ENCODE results near the gene NPAS3. TPM values are rescaled to one million over a fixed set of nuclear protein-coding genes. Genes with fewer than 3 reads are reported as not detected.

NPAS3 gene
- total and polyA plus RNA-seq, 7 donors: 0.04 to 1.5 (median 0.39) TPM

DNA sequence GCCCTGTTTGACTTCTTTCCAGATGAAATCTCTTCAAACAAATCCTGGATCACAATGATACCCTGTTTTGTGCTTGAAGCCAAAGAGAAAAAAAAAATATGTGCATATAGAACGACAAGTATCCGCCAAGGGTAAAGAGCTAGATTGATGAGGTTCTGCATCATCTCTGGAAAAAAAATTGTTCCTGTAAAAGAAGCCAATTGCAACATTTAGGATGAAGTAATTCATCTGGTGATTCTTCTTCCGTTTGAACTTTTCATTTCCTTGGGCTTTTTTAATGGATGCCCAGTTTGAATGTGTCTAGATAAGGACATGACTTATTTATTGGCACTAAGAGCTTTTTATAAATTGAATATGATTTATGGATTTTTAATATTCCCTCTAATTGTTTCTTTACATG lies 38.1 kb upstream of the NPAS3 start:
- TF ChIP-seq, protein P1, sequence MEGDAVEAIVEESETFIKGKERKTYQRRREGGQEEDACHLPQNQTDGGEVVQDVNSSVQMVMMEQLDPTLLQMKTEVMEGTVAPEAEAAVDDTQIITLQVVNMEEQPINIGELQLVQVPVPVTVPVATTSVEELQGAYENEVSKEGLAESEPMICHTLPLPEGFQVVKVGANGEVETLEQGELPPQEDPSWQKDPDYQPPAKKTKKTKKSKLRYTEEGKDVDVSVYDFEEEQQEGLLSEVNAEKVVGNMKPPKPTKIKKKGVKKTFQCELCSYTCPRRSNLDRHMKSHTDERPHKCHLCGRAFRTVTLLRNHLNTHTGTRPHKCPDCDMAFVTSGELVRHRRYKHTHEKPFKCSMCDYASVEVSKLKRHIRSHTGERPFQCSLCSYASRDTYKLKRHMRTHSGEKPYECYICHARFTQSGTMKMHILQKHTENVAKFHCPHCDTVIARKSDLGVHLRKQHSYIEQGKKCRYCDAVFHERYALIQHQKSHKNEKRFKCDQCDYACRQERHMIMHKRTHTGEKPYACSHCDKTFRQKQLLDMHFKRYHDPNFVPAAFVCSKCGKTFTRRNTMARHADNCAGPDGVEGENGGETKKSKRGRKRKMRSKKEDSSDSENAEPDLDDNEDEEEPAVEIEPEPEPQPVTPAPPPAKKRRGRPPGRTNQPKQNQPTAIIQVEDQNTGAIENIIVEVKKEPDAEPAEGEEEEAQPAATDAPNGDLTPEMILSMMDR (IDR thresholded peaks at IDR 0.05): no peak
- Histone ChIP-seq H3K4me1 (no peaks in the 10 kb centered on the region), H3K27ac (no peak overlapping the region), H3K27me3 (ENCODE audit: insufficient read depth in 3 of 3, low read length in 2 of 3) (no peaks in the 10 kb centered on the region), H3K36me3 (ENCODE audit: insufficient read depth in 1 of 2, low read depth in 1 of 2) (no peaks in the 10 kb centered on the region), H3K9me3 (no peaks in the 10 kb centered on the region), H3K4me3 (no peak overlapping the region)
- DNase-seq (no peak), ATAC-seq (no peak)
- WGBS, 3 donors: 69 to 76% (median 70%) methylated on average over 3 of the region's 3 CpGs
- intact Hi-C loops (cut with DNase I): no loop called here

DNA sequence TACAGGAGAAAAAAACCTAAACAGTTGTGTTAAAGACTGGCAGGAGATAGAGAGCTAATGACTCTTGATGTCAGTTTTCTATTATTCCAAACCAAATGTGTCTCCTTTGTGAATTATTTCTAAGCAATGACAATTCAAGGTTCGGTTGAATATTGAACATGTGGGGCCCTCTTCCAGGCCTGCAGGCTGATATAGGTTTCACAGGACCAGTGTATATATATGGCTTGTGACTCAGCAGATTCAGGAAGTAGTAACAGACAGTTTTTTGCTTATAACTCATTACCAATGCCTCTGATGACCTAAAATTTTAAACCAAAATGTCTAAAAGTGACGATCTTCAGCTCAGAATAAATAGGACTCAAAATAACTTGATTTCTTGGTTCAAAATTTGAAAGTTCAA lies 33.7 kb upstream of the NPAS3 start:
- ATAC-seq (no peak), DNase-seq (no peak)
- Histone ChIP-seq H3K36me3 (ENCODE audit: insufficient read depth in 1 of 2, low read depth in 1 of 2) (no peaks in the 10 kb centered on the region), H3K27ac (no peak overlapping the region), H3K4me1 (no peaks in the 10 kb centered on the region), H3K27me3 (ENCODE audit: insufficient read depth in 3 of 3, low read length in 2 of 3) (no peaks in the 10 kb centered on the region), H3K9me3 (no peaks in the 10 kb centered on the region), H3K4me3 (no peak overlapping the region)
- TF ChIP-seq, protein P1 (IDR thresholded peaks at IDR 0.05): no peak
- 90 to 95% (median 92%) methylated on average over 2 of the region's 2 CpGs for WGBS, 3 donors
- intact Hi-C loops (cut with DNase I): no loop called here

DNA sequence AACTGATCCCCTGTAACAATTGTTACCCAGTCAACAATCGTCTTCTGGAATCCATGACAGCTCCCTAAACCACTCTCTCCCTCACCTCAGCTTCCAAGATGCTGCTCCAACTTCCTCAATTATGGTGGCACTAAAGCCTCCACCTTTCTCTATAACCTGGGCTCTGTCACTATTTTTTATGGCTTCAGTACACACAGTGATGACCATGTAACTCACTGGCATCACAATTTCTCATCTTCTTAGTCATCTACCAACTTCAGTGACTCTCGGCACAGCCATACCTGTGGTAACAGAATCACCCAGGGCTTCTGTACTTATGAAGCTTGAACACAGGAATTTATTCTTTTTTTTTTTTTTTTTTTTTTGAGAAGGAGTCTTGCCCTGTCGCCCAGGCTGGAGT lies 32.0 kb upstream of the NPAS3 start:
- no peaks in the 10 kb centered on the region for H3K27me3 ChIP-seq (ENCODE audit: insufficient read depth in 3 of 3, low read length in 2 of 3)
- no peaks in the 10 kb centered on the region for H3K9me3 ChIP-seq
- DNase-seq (no peak), ATAC-seq (no peak)
- TF ChIP-seq, protein P1 (IDR thresholded peaks at IDR 0.05): no peak
- H3K36me3 ChIP-seq (ENCODE audit: insufficient read depth in 1 of 2, low read depth in 1 of 2): no peaks in the 10 kb centered on the region
- intact Hi-C loops (cut with DNase I): no loop called here
- no peak overlapping the region for H3K4me3 ChIP-seq
- no peaks in the 10 kb centered on the region for H3K4me1 ChIP-seq
- H3K27ac ChIP-seq: no peak overlapping the region
- WGBS, 3 donors: 92 to 94% (median 92%) methylated on average over 3 of the region's 3 CpGs

DNA sequence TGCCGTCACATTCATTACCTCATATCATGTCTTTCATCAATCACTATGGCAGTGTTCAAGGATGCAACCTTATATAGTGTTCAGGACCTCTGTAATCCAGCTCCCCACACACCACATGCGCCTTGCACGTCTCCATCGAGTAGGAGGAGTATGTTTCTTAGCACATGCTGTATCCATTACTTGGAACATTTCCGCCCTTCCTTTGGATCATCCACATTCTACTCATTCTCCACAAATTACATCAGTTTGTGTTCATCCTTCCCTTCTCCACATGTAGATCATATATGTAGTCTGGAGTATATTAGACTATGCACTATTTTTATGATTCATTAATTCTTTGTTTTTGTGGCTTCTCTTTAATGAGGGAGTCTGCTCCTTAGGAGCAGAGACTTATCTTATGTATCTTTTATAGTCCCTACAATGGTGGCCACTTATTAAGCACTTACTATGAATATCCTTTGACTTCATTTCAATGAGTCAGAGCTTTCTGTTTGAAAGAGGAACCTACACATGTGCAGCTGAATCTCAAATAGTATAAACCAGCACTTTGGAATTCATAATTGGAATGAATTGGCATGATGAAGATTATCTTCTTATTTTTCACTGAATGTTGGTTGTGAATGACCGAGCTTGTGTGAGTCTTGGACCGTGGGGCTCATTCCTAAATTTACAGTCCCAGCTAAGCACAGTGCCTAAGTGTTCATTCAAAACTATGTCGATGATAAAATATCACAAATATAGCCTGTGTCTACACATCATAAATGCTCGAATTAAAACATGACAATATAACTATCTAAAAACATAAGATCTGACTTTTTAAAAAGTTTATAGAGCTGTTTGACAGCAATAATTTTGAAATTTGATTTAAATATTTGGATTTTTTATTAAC lies 30.2 kb upstream of the NPAS3 start:
- H3K27me3 ChIP-seq (ENCODE audit: insufficient read depth in 3 of 3, low read length in 2 of 3): no peaks in the 10 kb centered on the region
- no peaks in the 10 kb centered on the region for H3K9me3 ChIP-seq
- H3K4me3 ChIP-seq: no peak overlapping the region
- H3K4me1 ChIP-seq: no peaks in the 10 kb centered on the region
- intact Hi-C loops (cut with DNase I): no loop called here
- no peak for DNase-seq
- peak overlapping the region; percentile 47 for H3K27ac ChIP-seq
- ATAC-seq: peak in 3 of 4 donors; percentile 57 to 79 (median 64)
- TF ChIP-seq, protein P1 (IDR thresholded peaks at IDR 0.05): no peak
- H3K36me3 ChIP-seq (ENCODE audit: insufficient read depth in 1 of 2, low read depth in 1 of 2): no peaks in the 10 kb centered on the region
- WGBS, 3 donors: 59 to 74% (median 65%) methylated on average over 9 of the region's 9 CpGs

Data from psoas muscle (tissue), 8 donors.